Neuronal stem cell (in vitro differentiated cells): Measurements from ENCODE around the gene RC3H1.

Experiments
- DNase-seq: peaks from one replicate; pipeline ENCODE4 v3.0.0-alpha.2; 2013; ENCODE audit warnings: low spot score
- H2AFZ ChIP-seq: one replicate; pipeline ENCODE4 v1.6.1; 2013; ENCODE audit warnings: mild to moderate bottlenecking, low read length, inconsistent platforms
- H2AK5ac ChIP-seq: 2 replicates; pipeline ENCODE4 v1.6.1; 2013; ENCODE audit warnings: low read depth, mild to moderate bottlenecking, inconsistent platforms, low read length, moderate library complexity, mixed read lengths
- H2BK120ac ChIP-seq: 2 replicates; pipeline ENCODE4 v1.6.1; 2013; ENCODE audit warnings: low read depth, mild to moderate bottlenecking, inconsistent platforms, low read length, moderate library complexity, mixed read lengths
- H2BK12ac ChIP-seq: one replicate; pipeline ENCODE4 v1.6.1; 2013; ENCODE audit warnings: low read length, inconsistent platforms
- H2BK15ac ChIP-seq: 2 replicates; pipeline ENCODE4 v1.6.1; 2013; ENCODE audit warnings: mild to moderate bottlenecking, low read length, inconsistent platforms, mixed read lengths
- H2BK5ac ChIP-seq: one replicate; pipeline ENCODE4 v1.6.1; 2013; ENCODE audit warnings: inconsistent platforms, mild to moderate bottlenecking, low read length, moderate library complexity
- H3K14ac ChIP-seq: one replicate; pipeline ENCODE4 v1.6.1; 2013; ENCODE audit warnings: low read length, inconsistent platforms
- H3K18ac ChIP-seq: 2 replicates; pipeline ENCODE4 v1.6.1; 2013; ENCODE audit warnings: low read length, inconsistent platforms
- H3K23ac ChIP-seq: 2 replicates; pipeline ENCODE4 v1.6.1; 2013; ENCODE audit warnings: low read depth, mild to moderate bottlenecking, mixed read lengths, low read length, inconsistent platforms; ENCODE audit not compliant: poor library complexity
- H3K27ac ChIP-seq: replicated peaks from 3 replicates; pipeline ENCODE4 v1.5.1; 2013; ENCODE audit warnings: low read length, inconsistent platforms
- H3K27me3 ChIP-seq, 3 experiments: 2 replicates each; pipeline ENCODE4 v1.6.1; 2013; ENCODE audit warnings: low read length in 3 of 3, mild to moderate bottlenecking in 2 of 3, inconsistent platforms in 1 of 3, low read depth in 1 of 3, mixed read lengths in 1 of 3, moderate library complexity in 1 of 3; ENCODE audit not compliant: control insufficient read depth in 3 of 3, insufficient read depth in 3 of 3
- H3K36me3 ChIP-seq, 2 donors: replicated peaks in 1 of 2; 2 replicates each; pipeline ENCODE4 v1.6.1; 2013; ENCODE audit warnings: low read length in 2 of 2; ENCODE audit not compliant: control insufficient read depth in 2 of 2, insufficient read depth in 2 of 2
- H3K4ac ChIP-seq: 2 replicates; pipeline ENCODE4 v1.6.1; 2013; ENCODE audit warnings: inconsistent platforms, mild to moderate bottlenecking, low read length, moderate library complexity
- H3K4me1 ChIP-seq, 2 donors: 1 replicate in 1 of 2; 2 replicates in 1 of 2; pipeline ENCODE4 v1.6.1; 2013; ENCODE audit warnings: low read length in 2 of 2, low read depth in 1 of 2; ENCODE audit not compliant: control insufficient read depth in 2 of 2, insufficient read depth in 1 of 2
- H3K4me2 ChIP-seq: one replicate; pipeline ENCODE4 v1.6.1; 2013; ENCODE audit warnings: mild to moderate bottlenecking, low read length, inconsistent platforms; ENCODE audit not compliant: insufficient read depth, poor library complexity, severe bottlenecking
- H3K4me3 ChIP-seq, 2 donors: 2 replicates each; pipeline ENCODE4 v1.5.1; 2013; ENCODE audit warnings: low read length in 2 of 2, mild to moderate bottlenecking in 2 of 2, inconsistent platforms in 1 of 2, moderate library complexity in 1 of 2
- H3K79me1 ChIP-seq: one replicate; pipeline ENCODE4 v1.6.1; 2013; ENCODE audit warnings: low read depth, mild to moderate bottlenecking, inconsistent platforms, low read length, moderate library complexity
- H3K9ac ChIP-seq: one replicate; pipeline ENCODE4 v1.6.1; 2013; ENCODE audit warnings: mild to moderate bottlenecking, low read depth, low read length, inconsistent platforms; ENCODE audit not compliant: poor library complexity
- H3K9me3 ChIP-seq, 2 donors: replicated peaks in 1 of 2; 2 replicates each; pipeline versions ENCODE3 to v1.6.1; 2013; ENCODE audit warnings: low read length in 2 of 2, mild to moderate bottlenecking in 2 of 2, inconsistent platforms in 1 of 2, low read depth in 1 of 2, mixed read lengths in 1 of 2, moderate library complexity in 1 of 2; ENCODE audit not compliant: control insufficient read depth in 2 of 2, insufficient read depth in 1 of 2
- H4K8ac ChIP-seq: one replicate; pipeline ENCODE4 v1.6.1; 2013; ENCODE audit warnings: low read depth, mild to moderate bottlenecking, inconsistent platforms, low read length, moderate library complexity
- H4K91ac ChIP-seq: one replicate; pipeline ENCODE4 v1.6.1; 2013; ENCODE audit warnings: low read length, low read depth, mild to moderate bottlenecking, inconsistent platforms; ENCODE audit not compliant: poor library complexity
- WGBS, 2 donors: extraction: QIAGEN DNeasy Blood & Tissue Kit; methylation state at CpG; one replicate each; pipeline ENCODE4 v1.1.7; 2013; ENCODE audit warnings: missing lambda C conversion rate in 2 of 2, mixed read lengths in 1 of 2; ENCODE audit not compliant: insufficient read length in 2 of 2, insufficient replicate concordance in 1 of 2; ENCODE audit errors: extremely low coverage in 2 of 2; 5-methylcytosine and 5-hydroxymethylcytosine counted together

The RC3H1 gene

GRCh38 chr1:173920861-173921260, 101.3 kb downstream of the RC3H1 start:
- Histone ChIP-seq H3K23ac (no peak overlapping the region), H3K36me3 (no peaks in the 10 kb centered on the region), H3K18ac (no peak overlapping the region), H2BK12ac (no peak overlapping the region), H2BK120ac (no peak overlapping the region), H3K14ac (no peak overlapping the region), H4K8ac (no peak overlapping the region), H3K9ac (no peak overlapping the region), H3K27ac (no peak overlapping the region), H3K79me1 (no peaks in the 10 kb centered on the region), H3K4ac (no peak overlapping the region), H2AK5ac (no peak overlapping the region), H3K4me2 (no peak overlapping the region), H2BK5ac (no peak overlapping the region), H2BK15ac (no peak overlapping the region), H3K4me3 (no peak overlapping the region), H4K91ac (no peak overlapping the region), H2AFZ (no peak overlapping the region), H3K27me3 (no peaks in the 10 kb centered on the region), H3K9me3 (no peaks in the 10 kb centered on the region), H3K4me1 (no peaks in the 10 kb centered on the region)
- DNase-seq = no peak
- no CpG with 5 or more reads among the region's 5 CpGs for WGBS, 2 donors

DNA sequence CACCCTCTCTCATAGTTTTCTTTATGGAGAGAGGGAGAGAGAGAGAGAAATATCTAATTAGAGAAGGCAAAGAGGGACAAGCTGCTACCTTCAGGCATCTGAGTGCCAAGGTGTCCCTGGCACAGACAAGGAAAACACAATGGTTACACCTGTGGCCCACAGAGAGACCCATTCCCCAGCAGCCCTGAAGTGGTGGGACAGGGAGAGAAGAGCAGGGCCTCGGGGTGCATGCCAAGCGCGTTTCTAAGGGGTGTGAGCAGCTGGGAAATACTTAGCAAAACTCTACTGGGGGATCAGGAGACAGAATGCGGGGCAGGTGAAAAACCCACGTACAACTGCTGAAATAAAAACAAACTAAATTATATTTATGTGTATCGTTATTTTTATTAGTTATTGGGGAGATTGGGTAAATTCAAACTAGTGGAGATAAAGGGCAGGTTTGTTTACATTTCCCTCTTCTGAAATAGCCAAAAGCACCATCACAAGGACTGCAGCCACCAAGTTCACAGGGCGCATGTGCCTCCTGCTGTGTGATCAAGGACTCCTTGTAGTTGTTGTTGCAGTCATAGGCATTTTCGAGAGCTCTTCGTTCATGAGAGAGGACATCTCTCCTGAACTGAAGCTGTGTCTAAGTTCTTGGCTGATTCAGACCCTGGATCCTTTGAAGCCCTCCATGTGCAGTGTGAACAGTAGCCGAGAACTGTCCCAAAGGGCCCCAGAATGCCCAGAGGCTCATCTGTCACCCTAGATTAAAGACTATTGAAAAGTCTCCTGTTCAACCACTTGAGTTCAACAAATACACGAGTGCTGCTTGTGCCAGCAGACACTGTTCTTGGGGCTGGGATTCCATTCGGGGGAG, 104.3 kb downstream of the RC3H1 start:
- no peak overlapping the region for H3K4me2 ChIP-seq
- no peak overlapping the region for H4K91ac ChIP-seq
- no peak overlapping the region for H2BK12ac ChIP-seq
- no peaks in the 10 kb centered on the region for H3K27me3 ChIP-seq
- no peak overlapping the region for H3K23ac ChIP-seq
- no peak overlapping the region for H2BK15ac ChIP-seq
- no peak overlapping the region for H2BK120ac ChIP-seq
- H2AFZ ChIP-seq = no peak overlapping the region
- H3K4ac ChIP-seq = no peak overlapping the region
- H2AK5ac ChIP-seq = no peak overlapping the region
- H3K36me3 ChIP-seq = no peaks in the 10 kb centered on the region
- no peak overlapping the region for H3K4me3 ChIP-seq
- no peak overlapping the region for H2BK5ac ChIP-seq
- H3K14ac ChIP-seq = no peak overlapping the region
- no peak overlapping the region for H3K18ac ChIP-seq
- H3K4me1 ChIP-seq = no peaks in the 10 kb centered on the region
- no peak for DNase-seq
- H4K8ac ChIP-seq = no peak overlapping the region
- WGBS, 2 donors = 100% methylated on average over 1 of the region's 12 CpGs; no CpG with 5 or more reads in 1 of the 2 donors
- no peak overlapping the region for H3K9ac ChIP-seq
- no peaks in the 10 kb centered on the region for H3K9me3 ChIP-seq
- no peaks in the 10 kb centered on the region for H3K79me1 ChIP-seq
- no peak overlapping the region for H3K27ac ChIP-seq

- Histone ChIP-seq H2BK12ac (no peak within 1 kb of the TSS), H3K27ac (no peak within 1 kb of the TSS), H3K14ac (no peak within 1 kb of the TSS), H3K79me1 (no peaks in the 10 kb centered on the region), H3K9me3 (no peaks in the 10 kb centered on the region), H2AFZ (no peak within 1 kb of the TSS), H4K91ac (no peak within 1 kb of the TSS), H3K18ac (no peak within 1 kb of the TSS), H3K23ac (no peak within 1 kb of the TSS), H3K4me3 (no peak within 1 kb of the TSS), H2BK5ac (no peak within 1 kb of the TSS), H3K4me1 (no peaks in the 10 kb centered on the region), H2AK5ac (no peak within 1 kb of the TSS), H3K9ac (no peak within 1 kb of the TSS), H4K8ac (no peak within 1 kb of the TSS), H2BK15ac (no peak within 1 kb of the TSS), H3K4ac (no peak within 1 kb of the TSS), H3K36me3 (no peaks in the 10 kb centered on the region), H3K27me3 (no peaks in the 10 kb centered on the region), H3K4me2 (no peak within 1 kb of the TSS), H2BK120ac (no peak within 1 kb of the TSS)
- DNase-seq = no peak
- no CpG with 5 or more reads among the region's 3 CpGs for WGBS, 2 donors
These were observed 105.0 kb downstream of the RC3H1 start, which contains the start of gene SERPINC1 for GRCh38 chr1:173917149-173917548. Gene SERPINC1, minus strand, starts transcription at chr1:173917327. Its CDS starts 68 bp downstream, at chr1:173917259.

- H3K23ac ChIP-seq = no peak overlapping the region
- no peak overlapping the region for H3K4me2 ChIP-seq
- H3K79me1 ChIP-seq = no peaks in the 10 kb centered on the region
- H4K8ac ChIP-seq = no peak overlapping the region
- H3K18ac ChIP-seq = no peak overlapping the region
- no peak overlapping the region for H2BK120ac ChIP-seq
- no peaks in the 10 kb centered on the region for H3K4me1 ChIP-seq
- H3K9ac ChIP-seq = no peak overlapping the region
- H2AK5ac ChIP-seq = no peak overlapping the region
- no peak overlapping the region for H2BK5ac ChIP-seq
- H3K4me3 ChIP-seq = no peak overlapping the region
- H3K27me3 ChIP-seq = no peaks in the 10 kb centered on the region
- WGBS, 2 donors = no CpG with 5 or more reads among the region's 4 CpGs
- H2BK12ac ChIP-seq = no peak overlapping the region
- no peak overlapping the region for H4K91ac ChIP-seq
- no peaks in the 10 kb centered on the region for H3K9me3 ChIP-seq
- no peak for DNase-seq
- H3K4ac ChIP-seq = no peak overlapping the region
- no peak overlapping the region for H3K14ac ChIP-seq
- no peak overlapping the region for H2AFZ ChIP-seq
- no peak overlapping the region for H3K27ac ChIP-seq
- no peaks in the 10 kb centered on the region for H3K36me3 ChIP-seq
- H2BK15ac ChIP-seq = no peak overlapping the region
These were observed 105.5 kb downstream of the RC3H1 start for GRCh38 chr1:173916667-173917066.
